BJ (cell line): ENCODE measurements around the gene PPP1R16B. TPM values are rescaled to one million over a fixed set of nuclear protein-coding genes. Genes with fewer than 3 reads are reported as not detected.

Experiments
- CTCF ChIA-PET: fragments of 350-600 bp; formaldehyde crosslinking; extraction: SDS; loops from one replicate; lab custom pipeline; 2021; ENCODE audit warnings: antibody characterized with exemption, inconsistent platforms; lab: Yijun Ruan, JAX
- POLR2A ChIA-PET: fragments of 300-600 bp; sonication (Branson Sonifier 250); formaldehyde crosslinking; extraction: SDS; loops from one replicate; lab custom pipeline; 2021; ENCODE audit warnings: antibody characterized with exemption; lab: Charles Lee
- DNase-seq: peaks from one replicate; pipeline ENCODE4 v3.0.0-alpha.2; 2011; ENCODE audit warnings: low read depth
- H3K27me3 ChIP-seq: 2 replicates; pipeline ENCODE4 v1.6.0; 2011; ENCODE audit warnings: low read length; ENCODE audit not compliant: control insufficient read depth, insufficient read depth
- H3K36me3 ChIP-seq: 2 replicates; pipeline ENCODE4 v1.5.1; 2011; ENCODE audit warnings: low read length; ENCODE audit not compliant: control insufficient read depth, insufficient read depth
- H3K4me3 ChIP-seq: 2 replicates; pipeline ENCODE4 v1.5.1; 2011; ENCODE audit warnings: low read depth, mild to moderate bottlenecking, control low read depth, low read length
- polyA plus RNA-seq: library from polyadenylated mRNA; depleted of rRNA; stranded (reverse); fragments of >200 nt; gene quantifications from 2 replicates; pipeline ENCODE4 v1.2.3, GENCODE V29; 2011
- TF ChIP-seq, protein P1 (sequence below): IDR thresholded peaks from 2 replicates; pipeline ENCODE4 v1.5.1; 2011; ENCODE audit warnings: low read depth, mild to moderate bottlenecking, control low read depth, inconsistent platforms, low read length, moderate library complexity; ENCODE audit not compliant: insufficient read depth

The PPP1R16B gene
- polyA plus RNA-seq, 1 experiment: not detected

GRCh38 chr20:38897267-38897666 is 91.8 kb downstream of the PPP1R16B start:
- POLR2A ChIA-PET: no interaction called here
- H3K36me3 ChIP-seq: no peaks in the 10 kb centered on the region
- peaks cover 19% of the 10 kb centered on the region for H3K27me3 ChIP-seq
- no peak overlapping the region for H3K4me3 ChIP-seq
- DNase-seq: no peak
- CTCF ChIA-PET: interaction anchor here (1.1 kb wide), 1 partner anchor 263 kb away, joined by 3 read pairs; no protein-coding TSS in a partner anchor
- TF ChIP-seq, protein P1, sequence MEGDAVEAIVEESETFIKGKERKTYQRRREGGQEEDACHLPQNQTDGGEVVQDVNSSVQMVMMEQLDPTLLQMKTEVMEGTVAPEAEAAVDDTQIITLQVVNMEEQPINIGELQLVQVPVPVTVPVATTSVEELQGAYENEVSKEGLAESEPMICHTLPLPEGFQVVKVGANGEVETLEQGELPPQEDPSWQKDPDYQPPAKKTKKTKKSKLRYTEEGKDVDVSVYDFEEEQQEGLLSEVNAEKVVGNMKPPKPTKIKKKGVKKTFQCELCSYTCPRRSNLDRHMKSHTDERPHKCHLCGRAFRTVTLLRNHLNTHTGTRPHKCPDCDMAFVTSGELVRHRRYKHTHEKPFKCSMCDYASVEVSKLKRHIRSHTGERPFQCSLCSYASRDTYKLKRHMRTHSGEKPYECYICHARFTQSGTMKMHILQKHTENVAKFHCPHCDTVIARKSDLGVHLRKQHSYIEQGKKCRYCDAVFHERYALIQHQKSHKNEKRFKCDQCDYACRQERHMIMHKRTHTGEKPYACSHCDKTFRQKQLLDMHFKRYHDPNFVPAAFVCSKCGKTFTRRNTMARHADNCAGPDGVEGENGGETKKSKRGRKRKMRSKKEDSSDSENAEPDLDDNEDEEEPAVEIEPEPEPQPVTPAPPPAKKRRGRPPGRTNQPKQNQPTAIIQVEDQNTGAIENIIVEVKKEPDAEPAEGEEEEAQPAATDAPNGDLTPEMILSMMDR: no peak

- Histone ChIP-seq H3K27me3 (peaks cover 4% of the 10 kb centered on the region; the same call in 1 of the 2 replicates), H3K36me3 (no peaks in the 10 kb centered on the region), H3K4me3 (no peak overlapping the region)
- no peak for DNase-seq
- TF ChIP-seq, protein P1: no peak
- ChIA-PET POLR2A (no interaction called here), CTCF (no interaction called here)
Observed at GRCh38 chr20:38900606-38901005, 95.1 kb downstream of the PPP1R16B start.

DNA sequence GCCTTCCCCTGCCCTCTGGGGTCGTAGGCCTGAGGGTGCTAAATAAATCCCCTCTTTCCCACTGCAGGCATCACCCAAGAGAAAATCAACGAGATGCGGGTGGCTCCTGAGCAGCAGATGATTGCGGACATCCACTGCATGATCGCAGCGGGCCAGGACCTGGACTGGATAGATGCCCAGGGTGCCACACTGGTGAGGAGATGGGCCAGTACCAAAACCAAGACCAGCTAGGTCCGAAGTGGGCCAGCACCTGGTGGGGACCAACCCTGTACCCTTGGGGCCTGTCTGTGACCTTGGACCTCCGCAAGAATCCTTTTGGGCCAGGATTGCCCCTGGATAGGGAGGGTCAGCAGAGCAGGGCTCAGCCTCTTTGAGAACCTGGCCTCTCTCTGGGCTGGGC is 97.1 kb downstream of the PPP1R16B start:
- no peak for DNase-seq
- peaks cover 3% of the 10 kb centered on the region for H3K27me3 ChIP-seq
- CTCF ChIA-PET: no interaction called here
- POLR2A ChIA-PET: no interaction called here
- TF ChIP-seq, protein P1: no peak
- H3K4me3 ChIP-seq: no peak overlapping the region
- no peaks in the 10 kb centered on the region for H3K36me3 ChIP-seq

- POLR2A ChIA-PET: no interaction called here
- TF ChIP-seq, protein P1: no peak
- CTCF ChIA-PET: interaction anchor here (1.0 kb wide), 1 partner anchor 179 kb away, joined by 3 read pairs; no protein-coding TSS in a partner anchor
Observed at GRCh38 chr20:38903335-38903734, 97.8 kb downstream of the PPP1R16B start.

GRCh38 chr20:38905375-38905774 is 99.9 kb downstream of the PPP1R16B start:
- TF ChIP-seq, protein P1: no peak
- DNase-seq: no peak
- H3K4me3 ChIP-seq: no peak overlapping the region
- peaks cover 7% of the 10 kb centered on the region for H3K27me3 ChIP-seq
- ChIA-PET CTCF (no interaction called here), POLR2A (no interaction called here)
- H3K36me3 ChIP-seq: no peaks in the 10 kb centered on the region

More at GRCh38 chr20:38903335-38903734, 97.8 kb downstream of the PPP1R16B start:
- DNase-seq: no peak
- H3K36me3 ChIP-seq: no peaks in the 10 kb centered on the region
- peaks cover 6% of the 10 kb centered on the region for H3K27me3 ChIP-seq
- H3K4me3 ChIP-seq: no peak overlapping the region
